ENCODE results near the gene MTFMT.

MTFMT gene

DNA sequence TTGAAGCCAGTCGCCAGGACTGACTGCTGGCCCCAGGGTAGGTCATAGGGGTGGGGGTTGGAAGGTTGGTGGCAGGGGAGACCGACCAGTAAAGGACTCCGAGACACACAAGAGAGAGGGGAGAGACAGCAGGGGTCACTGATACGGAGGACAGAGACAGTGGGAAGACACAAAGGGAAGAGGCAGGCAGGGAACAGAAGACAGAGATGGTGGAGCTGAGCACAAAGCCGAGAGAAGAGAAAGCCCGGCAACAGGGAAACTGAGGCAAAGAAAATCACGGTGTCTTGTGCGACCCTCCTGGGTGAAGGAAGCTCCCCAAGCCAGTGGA, 37.8 kb upstream of the MTFMT start:
- H3K4me3 Mint-ChIP-seq, result no peak overlapping the region

DNA sequence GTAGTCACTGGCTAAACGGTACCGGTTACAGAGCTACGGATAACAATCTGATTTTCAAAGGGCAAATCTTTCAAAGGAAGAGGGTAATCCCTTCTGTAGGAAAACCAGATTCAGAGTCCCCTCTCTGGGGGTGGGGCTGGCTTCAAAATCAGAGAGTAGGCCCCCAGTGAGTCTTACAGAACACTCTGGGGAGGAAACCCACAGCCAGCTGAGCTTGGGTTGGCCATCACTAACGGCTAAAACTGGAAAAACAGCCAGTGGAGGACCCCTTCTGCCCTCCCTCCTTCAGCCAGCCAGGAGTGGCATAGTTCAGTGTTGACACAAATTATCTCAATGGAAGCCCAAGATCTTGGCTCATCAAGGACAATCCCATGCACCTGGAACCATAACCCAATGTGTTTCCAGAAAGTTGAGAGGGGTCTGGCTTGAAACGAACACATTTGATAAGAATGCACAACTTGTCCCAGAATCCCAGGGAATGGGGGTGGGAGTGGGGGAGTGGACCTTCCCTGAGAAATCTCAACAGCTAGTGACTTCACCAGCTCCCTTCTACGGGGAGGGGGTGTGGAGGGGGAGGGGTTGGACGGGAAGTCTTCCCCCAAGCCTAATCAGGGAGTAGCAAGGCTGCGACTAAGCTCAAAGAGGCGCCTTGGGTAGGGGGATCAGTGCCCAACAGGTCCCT, 37.3 kb upstream of the MTFMT start:
- H3K27me3 Mint-ChIP-seq, result peaks cover 27% of the 10 kb centered on the region
- H3K4me3 Mint-ChIP-seq, result no peak overlapping the region

More for the DNA sequence above, 37.8 kb upstream of the MTFMT start:
- peaks cover 27% of the 10 kb centered on the region for H3K27me3 Mint-ChIP-seq
- H3K9me3 Mint-ChIP-seq, result no peaks in the 10 kb centered on the region
- no peaks in the 10 kb centered on the region for H3K4me1 Mint-ChIP-seq (ENCODE audit: low read depth)
- H3K27ac Mint-ChIP-seq, result no peak overlapping the region
- H3K36me3 Mint-ChIP-seq (ENCODE audit: low read depth), result no peaks in the 10 kb centered on the region

DNA sequence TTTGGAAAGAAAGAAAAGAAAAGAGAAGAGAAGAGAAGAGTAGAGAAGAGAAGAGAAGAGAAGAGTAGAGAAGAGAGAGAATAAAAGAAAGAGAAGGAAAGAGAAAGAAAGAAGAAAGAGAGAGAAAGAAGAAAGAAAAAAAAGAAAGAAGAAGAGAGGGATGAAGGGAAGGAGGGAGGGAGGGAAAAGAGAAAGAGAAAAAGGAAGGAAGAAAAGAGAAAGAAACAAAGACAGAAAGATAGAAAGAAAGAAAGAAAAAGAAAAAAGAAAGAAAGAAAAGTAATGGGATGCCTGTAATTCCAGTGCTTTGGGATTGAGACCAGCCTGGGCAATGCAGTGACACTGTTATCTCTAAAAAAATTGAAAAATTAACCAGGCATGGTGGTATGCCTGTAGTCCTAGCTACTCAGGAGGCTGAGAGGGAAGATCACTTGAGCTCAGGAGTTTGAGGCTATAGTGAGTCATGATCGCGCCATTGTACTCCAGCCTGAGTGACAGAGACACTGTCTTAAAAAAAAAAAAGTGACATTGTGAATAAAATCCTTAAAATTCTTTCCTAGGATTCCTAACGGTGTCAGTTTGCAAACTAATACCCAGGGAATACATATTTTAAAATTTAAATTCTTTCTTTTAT, 36.7 kb upstream of the MTFMT start:
- Mint-ChIP-seq H3K27me3 (peaks cover 27% of the 10 kb centered on the region), H3K4me1 (ENCODE audit: low read depth) (no peaks in the 10 kb centered on the region), H3K27ac (no peak overlapping the region), H3K9me3 (no peaks in the 10 kb centered on the region), H3K4me3 (no peak overlapping the region), H3K36me3 (ENCODE audit: low read depth) (no peaks in the 10 kb centered on the region)

More for the DNA sequence above, 37.3 kb upstream of the MTFMT start:
- no peaks in the 10 kb centered on the region for H3K9me3 Mint-ChIP-seq
- no peaks in the 10 kb centered on the region for H3K36me3 Mint-ChIP-seq (ENCODE audit: low read depth)
- H3K27ac Mint-ChIP-seq, result no peak overlapping the region
- H3K4me1 Mint-ChIP-seq (ENCODE audit: low read depth), result no peaks in the 10 kb centered on the region

DNA sequence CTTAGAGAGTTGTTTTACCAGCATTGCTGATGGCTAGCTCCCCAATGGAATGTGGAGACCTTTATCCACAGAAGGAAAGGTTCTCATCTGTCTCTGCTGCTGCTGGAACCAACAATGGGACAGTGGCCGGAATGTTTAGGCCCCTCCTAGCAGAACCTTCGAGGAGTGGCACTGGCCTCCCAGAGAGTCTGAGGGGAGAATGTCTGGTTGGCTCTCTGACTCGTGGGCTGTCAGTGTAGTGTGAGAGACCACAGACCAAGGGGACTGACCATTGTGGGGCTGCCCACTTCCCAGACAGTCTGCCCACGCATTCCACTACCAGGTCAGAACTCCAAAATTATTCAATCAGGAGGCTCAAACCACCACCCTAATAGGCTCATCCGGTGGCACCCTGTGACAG, 33.3 kb upstream of the MTFMT start:
- H3K4me3 Mint-ChIP-seq, result no peak overlapping the region

DNA sequence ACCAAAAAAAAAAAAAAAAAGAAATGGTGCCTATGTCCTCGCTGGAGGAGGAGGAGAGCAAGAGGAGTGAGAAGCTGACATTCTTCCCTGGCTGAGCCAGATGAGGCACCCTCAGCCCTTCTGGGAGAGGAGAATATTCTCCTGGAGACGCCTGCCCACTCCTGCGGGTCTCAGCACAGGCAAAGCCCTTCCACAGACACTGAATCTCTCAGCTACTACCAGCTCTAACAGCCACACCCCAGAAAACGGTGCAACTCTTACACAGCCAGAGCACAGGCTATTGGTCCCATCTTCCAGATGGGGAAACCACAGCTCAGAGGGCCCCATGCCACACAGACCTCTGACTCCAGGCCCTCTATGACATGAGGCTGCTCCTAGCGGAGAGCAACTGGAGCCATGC, 32.6 kb upstream of the MTFMT start:
- Mint-ChIP-seq H3K27ac (no peak overlapping the region), H3K27me3 (peaks cover 16% of the 10 kb centered on the region), H3K36me3 (ENCODE audit: low read depth) (no peaks in the 10 kb centered on the region), H3K9me3 (no peaks in the 10 kb centered on the region), H3K4me1 (ENCODE audit: low read depth) (no peaks in the 10 kb centered on the region), H3K4me3 (no peak overlapping the region)

More for the DNA sequence above, 33.3 kb upstream of the MTFMT start:
- Mint-ChIP-seq H3K27me3 (peaks cover 20% of the 10 kb centered on the region), H3K36me3 (ENCODE audit: low read depth) (no peaks in the 10 kb centered on the region), H3K27ac (no peak overlapping the region), H3K4me1 (ENCODE audit: low read depth) (no peaks in the 10 kb centered on the region), H3K9me3 (no peaks in the 10 kb centered on the region)

DNA sequence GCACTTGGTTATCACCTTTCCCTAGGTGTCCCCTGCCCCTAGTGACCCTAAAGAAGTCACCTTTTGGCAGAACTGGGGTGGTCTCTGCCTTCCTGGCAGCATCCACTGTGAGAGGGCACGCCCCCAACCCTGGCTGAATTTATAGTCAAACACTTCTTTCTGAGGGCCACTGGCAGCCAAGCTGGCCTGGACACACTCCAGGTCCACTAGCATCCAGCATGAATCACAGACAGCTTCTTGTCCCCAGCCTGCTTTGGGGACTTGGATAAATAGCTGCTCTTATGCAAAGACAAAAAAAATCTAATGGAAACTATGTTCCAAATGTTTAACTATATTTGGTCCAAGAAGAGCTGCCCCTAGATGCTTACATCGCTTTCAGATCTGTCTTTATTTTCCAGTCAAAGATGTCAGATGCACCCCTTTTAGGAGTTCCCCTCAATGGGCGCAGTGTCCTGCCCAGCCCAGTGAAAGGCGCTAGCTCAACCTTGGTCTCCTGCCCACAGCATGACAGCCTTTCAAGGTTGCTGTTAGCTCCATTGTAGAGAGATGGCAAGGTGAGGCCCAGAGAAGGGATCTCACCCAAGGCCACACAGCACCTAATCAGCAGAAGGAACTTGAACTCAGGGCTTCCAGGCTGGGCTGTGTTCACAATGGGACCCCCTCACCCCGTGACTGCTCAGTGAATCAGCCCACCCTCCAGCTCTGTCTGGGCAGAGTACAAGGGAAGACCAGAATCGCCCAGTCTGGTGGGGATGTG, 31.4 kb upstream of the MTFMT start:
- peaks cover 5% of the 10 kb centered on the region for H3K27me3 Mint-ChIP-seq
- no peak overlapping the region for H3K4me3 Mint-ChIP-seq
- no peaks in the 10 kb centered on the region for H3K9me3 Mint-ChIP-seq
- H3K27ac Mint-ChIP-seq, result no peak overlapping the region
- H3K4me1 Mint-ChIP-seq (ENCODE audit: low read depth), result no peaks in the 10 kb centered on the region
- no peaks in the 10 kb centered on the region for H3K36me3 Mint-ChIP-seq (ENCODE audit: low read depth)

DNA sequence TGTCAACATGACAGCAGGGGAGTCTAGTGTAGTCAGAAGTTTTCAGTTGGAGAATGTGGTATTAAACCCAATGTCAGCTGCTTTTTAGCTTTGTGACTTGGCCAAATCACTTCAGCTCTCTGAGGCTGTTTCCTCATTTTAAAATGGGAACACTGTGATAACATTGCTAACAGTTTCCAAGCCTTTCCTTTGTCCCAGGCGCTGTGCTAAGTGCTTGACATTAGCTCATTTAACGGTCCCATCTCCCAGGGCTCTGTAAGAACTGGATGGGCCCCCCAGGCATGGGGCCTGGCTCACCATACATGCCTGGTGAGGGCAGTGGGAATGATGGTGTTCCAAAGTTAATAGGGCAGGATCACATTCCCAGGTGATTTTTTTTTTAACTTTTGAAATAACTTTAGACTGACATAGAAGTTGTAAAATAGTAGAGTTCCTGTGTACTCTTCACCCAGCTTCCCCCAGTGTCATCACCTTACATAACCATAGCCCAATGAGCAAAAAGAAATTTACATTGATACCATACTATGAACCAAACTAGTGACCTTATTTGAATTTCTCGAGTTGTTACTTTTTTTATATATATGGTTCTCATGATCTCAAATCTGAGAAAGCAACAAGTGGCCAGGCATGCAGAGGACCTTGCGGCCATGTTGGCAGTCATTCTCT, 30.6 kb upstream of the MTFMT start:
- Mint-ChIP-seq H3K27ac (no peak overlapping the region), H3K4me3 (no peak overlapping the region), H3K36me3 (ENCODE audit: low read depth) (no peaks in the 10 kb centered on the region), H3K4me1 (ENCODE audit: low read depth) (peaks cover 3% of the 10 kb centered on the region), H3K27me3 (no peaks in the 10 kb centered on the region), H3K9me3 (no peaks in the 10 kb centered on the region)

DNA sequence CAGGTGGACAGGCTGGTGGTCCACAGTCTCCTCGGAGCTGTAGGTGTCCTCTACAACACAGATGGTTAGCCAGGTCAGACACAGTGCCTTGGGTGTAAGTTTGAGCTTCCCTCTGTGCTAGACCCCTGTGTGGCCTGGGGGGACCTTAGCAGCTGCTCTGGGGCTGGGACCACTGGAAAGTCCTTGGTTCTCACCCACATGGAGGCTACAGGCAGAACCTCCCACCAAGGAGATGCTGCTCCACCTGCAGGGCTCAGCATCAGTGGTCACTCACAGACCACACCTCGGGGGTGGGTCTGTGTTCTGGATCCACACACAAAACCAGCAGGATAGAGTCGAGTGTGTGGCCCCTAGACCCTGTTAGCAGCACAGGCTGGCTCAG, 29.9 kb upstream of the MTFMT start:
- Mint-ChIP-seq H3K36me3 (ENCODE audit: low read depth) (no peaks in the 10 kb centered on the region), H3K9me3 (no peaks in the 10 kb centered on the region), H3K27me3 (no peaks in the 10 kb centered on the region), H3K4me3 (no peak overlapping the region), H3K27ac (no peak overlapping the region), H3K4me1 (ENCODE audit: low read depth) (peaks cover 3% of the 10 kb centered on the region)

DNA sequence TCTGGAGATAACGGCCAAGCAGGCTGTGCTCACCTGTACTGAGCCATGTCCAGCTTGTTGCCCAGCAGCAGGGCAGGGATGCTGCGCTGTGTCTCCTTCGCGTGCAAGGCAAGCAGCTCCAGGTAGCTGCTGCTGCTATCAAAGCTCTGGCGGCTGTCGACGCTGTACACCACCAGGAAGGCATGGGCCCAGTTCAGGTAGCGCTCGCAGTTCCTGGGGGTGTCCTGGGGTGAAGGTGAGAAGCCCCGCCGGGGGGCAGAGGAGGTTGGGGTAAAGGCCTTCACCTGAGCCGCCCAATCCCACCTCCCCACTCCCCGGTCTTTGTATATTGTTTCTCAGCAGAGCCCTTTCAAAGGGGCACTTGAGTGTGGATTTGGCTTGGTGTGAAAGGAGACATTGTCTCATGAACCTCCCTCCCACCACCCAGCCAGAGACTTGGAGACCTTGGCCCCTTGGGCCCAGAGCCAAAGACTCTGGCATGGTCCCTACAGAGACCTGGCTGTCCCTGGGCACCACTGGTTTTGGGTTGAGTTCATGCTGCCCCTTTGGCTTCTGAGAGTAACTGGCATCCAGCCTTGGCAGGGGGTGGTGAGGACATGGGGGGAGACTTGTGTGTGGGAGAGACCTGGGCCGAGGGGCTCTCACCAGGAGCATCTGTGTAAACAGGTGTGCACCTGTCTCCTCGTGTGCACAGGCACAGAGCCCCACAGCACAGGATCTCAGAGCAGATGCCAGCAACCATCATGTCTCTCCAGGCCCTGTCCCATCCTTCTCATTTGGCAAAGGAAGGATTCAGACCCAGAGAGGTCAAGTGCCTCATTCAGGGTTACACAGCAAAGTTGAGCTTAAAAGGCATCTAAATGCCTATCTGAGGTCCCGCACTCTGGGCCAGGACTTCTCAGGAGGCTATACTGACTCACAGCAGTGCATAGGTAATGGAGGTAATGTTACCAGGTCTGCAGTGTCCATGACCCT, 29.2 kb upstream of the MTFMT start:
- Mint-ChIP-seq H3K4me3 (no peak overlapping the region), H3K27ac (no peak overlapping the region), H3K27me3 (no peaks in the 10 kb centered on the region), H3K36me3 (ENCODE audit: low read depth) (no peaks in the 10 kb centered on the region), H3K9me3 (no peaks in the 10 kb centered on the region), H3K4me1 (ENCODE audit: low read depth) (peaks cover 3% of the 10 kb centered on the region)

DNA sequence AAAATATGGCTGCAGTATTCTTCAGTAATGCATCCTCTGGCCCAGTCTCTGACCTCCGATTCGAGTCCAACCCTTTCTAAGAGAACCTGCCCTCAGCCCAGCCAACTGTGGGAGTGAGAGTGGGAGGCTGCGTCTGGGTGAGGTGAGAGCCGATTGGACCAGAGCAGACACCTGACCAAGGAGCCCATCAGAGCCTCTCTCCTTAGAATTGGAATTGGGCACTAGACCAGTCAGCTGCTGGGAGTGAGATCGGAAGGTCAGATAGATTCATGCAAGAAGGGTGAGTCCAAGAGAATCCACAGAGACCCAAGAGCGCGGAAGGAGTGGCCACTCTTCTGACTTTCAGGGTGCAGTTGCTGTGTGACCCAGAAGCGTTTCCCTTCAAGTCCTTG, 28.1 kb upstream of the MTFMT start:
- H3K4me1 Mint-ChIP-seq (ENCODE audit: low read depth), result peaks cover 3% of the 10 kb centered on the region
- no peaks in the 10 kb centered on the region for H3K27me3 Mint-ChIP-seq
- H3K4me3 Mint-ChIP-seq, result no peak overlapping the region
- no peaks in the 10 kb centered on the region for H3K9me3 Mint-ChIP-seq
- H3K36me3 Mint-ChIP-seq (ENCODE audit: low read depth), result no peaks in the 10 kb centered on the region
- H3K27ac Mint-ChIP-seq, result no peak overlapping the region

DNA sequence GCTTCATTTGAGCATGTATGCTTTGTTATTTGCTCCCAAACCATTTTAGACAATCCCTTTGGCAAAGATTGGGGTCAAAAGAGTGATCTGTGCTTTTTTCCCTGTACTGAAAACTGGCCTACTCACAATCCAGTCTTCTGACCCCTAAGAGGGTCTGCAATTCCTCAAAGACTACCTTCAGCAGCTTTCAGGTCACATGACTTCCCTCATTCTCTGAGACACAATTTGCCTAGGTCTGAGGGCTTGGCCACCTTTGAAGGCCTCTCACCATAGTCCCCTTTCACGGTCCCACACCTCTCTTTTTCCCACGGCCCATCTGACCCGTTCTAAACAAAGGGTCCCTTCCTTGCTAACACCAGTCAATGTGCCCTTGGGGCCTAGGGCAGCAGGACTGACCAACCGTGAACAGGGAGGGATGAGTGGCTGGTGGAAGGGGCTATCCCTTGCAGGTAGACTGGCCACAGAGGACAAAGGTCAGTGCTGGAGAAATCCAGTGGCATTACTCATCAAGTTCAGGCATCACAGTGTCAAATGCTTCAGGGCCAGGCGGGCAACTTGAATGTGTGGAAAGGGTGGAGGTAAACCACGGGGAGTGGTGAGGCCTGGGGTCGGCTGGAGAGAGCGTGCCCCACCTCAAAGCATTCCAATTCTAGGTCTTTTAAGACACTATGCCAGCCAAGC, 27.6 kb upstream of the MTFMT start:
- Mint-ChIP-seq H3K9me3 (no peaks in the 10 kb centered on the region), H3K36me3 (ENCODE audit: low read depth) (no peaks in the 10 kb centered on the region), H3K4me1 (ENCODE audit: low read depth) (peaks cover 3% of the 10 kb centered on the region), H3K27ac (no peak overlapping the region), H3K27me3 (no peaks in the 10 kb centered on the region), H3K4me3 (no peak overlapping the region)

DNA sequence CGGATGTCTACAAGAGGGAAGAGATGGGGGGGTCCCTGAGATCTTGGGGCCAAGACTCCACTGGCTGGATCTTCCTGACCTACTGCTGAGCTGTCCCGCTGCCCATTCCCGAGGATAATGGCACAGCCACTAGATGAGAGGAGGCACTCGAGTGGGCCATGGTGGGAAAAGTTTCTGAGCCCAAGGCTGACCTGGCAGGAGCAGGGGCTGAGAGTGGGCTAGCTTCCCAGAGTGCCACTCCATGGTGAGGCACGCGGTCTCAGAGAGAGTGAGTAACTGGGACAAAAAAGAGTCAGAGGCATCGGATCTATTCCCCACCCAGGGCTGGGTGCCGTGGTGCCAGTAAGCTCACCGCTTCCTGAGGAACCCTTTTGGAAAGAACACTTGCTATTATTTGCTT, 26.7 kb upstream of the MTFMT start:
- Mint-ChIP-seq H3K4me3 (no peak overlapping the region), H3K4me1 (ENCODE audit: low read depth) (peaks cover 3% of the 10 kb centered on the region), H3K27me3 (no peaks in the 10 kb centered on the region), H3K36me3 (ENCODE audit: low read depth) (no peaks in the 10 kb centered on the region), H3K9me3 (no peaks in the 10 kb centered on the region), H3K27ac (no peak overlapping the region)

DNA sequence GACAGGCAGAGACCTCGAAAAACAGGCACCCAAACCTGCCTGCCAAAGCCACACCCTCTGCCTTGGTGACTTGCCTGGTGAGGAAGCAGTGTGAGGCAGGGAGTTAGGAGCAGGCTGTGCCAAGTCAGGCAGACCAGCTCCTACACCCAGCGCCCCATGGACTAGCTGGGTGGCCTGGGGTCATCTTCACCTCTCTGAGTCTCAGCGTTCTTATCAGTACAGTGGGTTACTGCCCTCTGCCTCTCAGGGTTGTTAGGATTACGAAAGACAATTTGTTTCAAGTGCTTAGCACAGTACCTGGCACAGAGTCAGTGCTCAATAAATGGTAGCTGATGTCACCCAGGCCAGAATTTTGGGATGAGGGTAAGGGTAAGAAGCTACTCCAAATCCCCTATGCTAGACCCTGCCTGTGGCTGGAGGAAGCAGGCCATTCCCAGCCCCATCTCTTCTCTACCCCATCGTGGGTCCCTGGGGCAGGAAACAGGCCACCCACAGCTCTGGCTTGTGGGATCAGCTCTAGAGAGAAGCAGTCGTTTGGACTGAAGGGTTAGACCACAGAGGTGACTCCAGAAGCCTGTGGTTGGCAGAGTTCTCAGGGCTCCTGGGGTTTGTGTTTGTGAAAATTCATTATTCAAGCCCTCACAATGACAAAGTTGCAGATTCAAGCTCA, 25.9 kb upstream of the MTFMT start:
- no peaks in the 10 kb centered on the region for H3K36me3 Mint-ChIP-seq (ENCODE audit: low read depth)
- no peak overlapping the region for H3K27ac Mint-ChIP-seq
- H3K4me3 Mint-ChIP-seq, result no peak overlapping the region
- no peaks in the 10 kb centered on the region for H3K27me3 Mint-ChIP-seq
- peaks cover 5% of the 10 kb centered on the region for H3K4me1 Mint-ChIP-seq (ENCODE audit: low read depth)
- H3K9me3 Mint-ChIP-seq, result no peaks in the 10 kb centered on the region

All from stimulated activated naive CD8-positive, alpha-beta T cell treated with anti-CD3 and anti-CD28 coated beads, Interleukin-15, Interleukin-2, amounts not matched to agents 100 ng/mL and 50 ng/mL, for 24 hours (primary cell).